ENCODE results near the gene ERBB4.
"Not testable (repeated sequence)": the region's sequence is repeated elsewhere in the genome, so short reads cannot be mapped to it uniquely, and the experiment has no call there.

The ERBB4 gene

DNA sequence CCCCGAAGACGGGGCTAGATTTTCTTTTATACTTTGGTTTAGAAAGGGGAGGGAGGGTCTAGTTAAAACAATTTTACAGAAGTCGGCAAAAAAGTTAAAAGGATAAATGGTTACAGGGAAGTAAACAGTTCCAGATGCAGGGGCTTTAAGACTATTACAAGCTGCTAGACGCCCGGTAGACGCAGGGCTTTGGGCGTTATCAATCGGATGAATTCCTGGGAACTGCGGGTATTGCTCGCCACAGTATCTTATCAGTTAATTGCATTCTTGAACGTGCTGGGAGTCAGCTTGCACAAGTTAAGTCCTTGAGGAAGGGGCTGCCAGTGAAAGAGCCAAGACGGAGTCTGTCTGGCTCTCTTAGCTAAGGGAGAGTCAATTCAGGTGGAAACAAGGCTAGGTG is 946.6 kb downstream of the ERBB4 start:
- DNase-seq (ENCODE audit: low spot score), result not testable (repeated sequence)

DNA sequence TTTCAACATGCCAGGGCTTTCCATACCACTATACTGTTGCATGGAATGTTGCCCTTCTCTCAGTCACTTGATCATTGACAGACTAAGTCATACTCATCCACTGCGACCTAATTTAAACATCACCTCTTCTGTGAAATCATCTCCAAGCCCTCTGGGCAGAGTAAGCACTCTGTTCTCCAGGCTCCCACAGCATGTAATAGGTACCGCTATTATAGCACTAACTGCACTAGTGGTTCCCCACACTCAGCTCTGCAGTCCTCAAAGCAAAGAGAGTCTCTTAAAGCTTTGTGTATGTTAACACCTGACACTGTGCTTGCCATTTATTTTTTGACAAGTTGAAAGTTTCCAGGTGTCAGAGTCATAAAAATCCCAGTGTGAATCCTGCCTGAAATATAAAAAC is 947.2 kb downstream of the ERBB4 start:
- no peak for DNase-seq (ENCODE audit: low spot score)

DNA sequence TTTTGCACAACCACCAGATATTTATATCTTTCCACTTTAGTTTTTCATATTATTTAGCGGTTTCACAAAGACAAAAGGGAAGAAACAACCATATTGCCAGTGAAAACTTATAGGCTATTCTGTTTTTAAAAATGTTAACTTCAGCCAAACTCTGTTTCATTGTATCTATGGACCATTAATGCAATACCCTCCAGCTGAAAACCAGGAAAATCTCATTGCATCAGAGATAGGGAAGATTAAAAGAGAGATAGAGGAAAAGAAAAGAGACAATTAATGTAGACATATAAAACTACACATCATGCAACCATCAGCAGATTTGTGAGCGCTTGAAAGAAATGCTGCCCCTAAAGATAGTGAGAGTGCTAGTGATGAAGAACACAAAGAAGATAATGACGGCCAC is 970.2 kb downstream of the ERBB4 start:
- no peak for DNase-seq (ENCODE audit: low spot score)

DNA sequence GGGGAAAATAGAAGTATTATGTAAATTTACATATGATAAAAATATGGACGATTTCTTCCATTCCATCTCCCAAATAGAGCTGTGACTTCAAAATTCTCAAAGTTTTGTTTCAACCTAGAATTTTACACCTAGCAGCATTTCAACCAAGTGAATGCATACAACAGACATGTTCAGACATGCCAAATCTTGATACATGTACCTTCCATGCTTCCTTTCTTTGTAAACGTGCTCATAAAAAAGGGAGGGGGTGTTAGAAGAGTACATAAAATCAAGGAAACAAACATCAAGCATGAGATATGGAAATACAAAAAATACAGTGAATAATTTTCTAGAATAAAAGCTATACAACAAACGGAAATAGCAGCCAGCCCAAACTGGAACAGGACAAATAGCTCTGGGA is 974.2 kb downstream of the ERBB4 start:
- no peak for DNase-seq (ENCODE audit: low spot score)

DNA sequence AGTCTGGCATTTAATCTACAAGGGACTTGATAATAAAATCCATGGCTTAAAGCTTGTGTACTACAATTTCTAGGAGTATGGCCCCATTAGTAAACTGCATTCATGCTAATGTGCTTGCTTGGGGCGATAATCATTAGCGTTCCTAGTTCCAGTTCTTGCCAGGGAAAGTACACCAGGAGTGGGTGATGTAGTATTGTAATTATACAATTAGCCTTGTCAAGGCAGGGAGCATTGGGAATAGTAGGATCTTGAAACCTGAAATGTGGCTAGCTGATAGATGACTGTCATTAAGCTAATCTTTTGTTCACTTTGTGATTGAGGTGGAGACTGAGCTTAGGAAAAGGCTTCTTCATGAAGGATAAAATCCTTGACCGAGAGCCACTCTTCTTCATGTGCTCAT is 993.0 kb downstream of the ERBB4 start:
- no peak for DNase-seq (ENCODE audit: low spot score)

DNA sequence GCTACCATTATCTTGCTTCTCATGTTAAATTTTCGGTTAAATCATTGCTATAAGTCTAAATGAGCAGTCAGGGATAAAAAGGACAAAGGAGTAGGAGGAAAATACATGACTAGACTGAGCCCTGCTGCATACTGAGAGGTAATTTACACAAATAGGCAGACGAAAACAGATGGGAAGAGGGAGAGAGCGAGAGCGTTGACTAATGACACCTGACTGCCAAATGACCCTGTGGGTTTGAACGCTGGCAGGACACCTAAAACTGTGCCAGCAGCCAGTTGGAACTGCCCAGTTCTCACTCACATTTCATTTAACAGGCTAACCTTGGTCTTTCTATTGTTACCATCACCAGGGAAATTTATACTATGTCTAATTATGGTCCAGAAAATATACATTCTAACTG is 1004.0 kb downstream of the ERBB4 start:
- no peak for DNase-seq (ENCODE audit: low spot score)

DNA sequence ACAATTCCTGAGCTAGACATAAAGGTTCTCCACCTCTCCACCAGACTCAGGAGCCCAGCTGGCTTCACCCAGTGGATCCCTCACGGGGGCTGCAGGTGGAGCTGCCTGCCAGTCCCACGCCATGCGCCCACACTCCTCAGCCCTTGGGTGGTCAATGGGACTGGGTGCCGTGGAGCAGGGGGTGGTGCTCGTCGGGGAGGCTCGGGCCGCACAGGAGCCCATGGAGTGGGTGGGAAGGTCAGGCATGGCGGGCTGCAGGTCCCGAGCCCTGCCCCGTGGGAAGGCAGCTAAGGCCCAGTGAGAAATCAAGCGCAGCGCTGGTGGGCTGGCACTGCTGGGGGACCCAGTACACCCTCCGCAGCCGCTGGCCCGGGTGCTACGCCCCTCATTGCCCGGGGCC is 1014.4 kb downstream of the ERBB4 start:
- not testable (repeated sequence) for DNase-seq (ENCODE audit: low spot score)

DNA sequence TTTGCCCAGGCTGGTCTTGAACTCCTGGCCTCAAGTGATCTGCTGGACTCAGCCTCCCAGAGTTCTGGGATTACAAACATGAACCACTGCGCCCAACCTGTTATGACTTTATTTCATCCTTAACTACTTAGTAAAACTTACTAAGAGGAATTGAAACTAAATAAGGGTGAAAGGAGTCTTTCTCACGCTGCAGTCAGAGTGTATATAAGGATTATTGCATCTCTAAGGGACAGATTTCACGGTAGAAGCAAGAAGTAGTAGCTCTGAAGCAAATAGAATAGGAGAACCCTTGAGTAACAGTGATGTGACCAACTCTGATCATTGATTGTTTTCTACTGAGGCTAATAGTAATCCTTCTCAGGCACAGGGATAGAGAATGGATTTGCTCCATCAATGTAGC is 1022.1 kb downstream of the ERBB4 start:
- no peak for DNase-seq (ENCODE audit: low spot score)

DNA sequence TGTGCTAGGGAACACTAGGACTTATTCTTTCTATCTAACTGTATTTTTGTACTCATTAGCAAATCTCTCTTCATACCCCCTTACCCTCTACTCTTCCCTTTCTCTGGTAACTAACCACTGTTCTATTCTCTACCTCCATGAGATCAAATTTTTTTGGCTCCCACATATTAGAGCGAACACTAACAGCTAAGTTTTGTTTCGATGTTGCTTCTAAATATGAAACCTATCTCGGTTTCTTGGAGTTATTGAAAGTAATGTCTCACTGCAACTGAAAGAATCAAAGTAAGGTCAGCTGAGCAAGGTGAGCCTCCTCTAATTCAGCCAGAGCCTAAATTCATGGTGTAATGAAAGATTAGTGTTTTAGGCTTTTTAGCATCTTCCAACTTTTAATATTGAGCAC is 1024.6 kb downstream of the ERBB4 start:
- DNase-seq (ENCODE audit: low spot score), result no peak

DNA sequence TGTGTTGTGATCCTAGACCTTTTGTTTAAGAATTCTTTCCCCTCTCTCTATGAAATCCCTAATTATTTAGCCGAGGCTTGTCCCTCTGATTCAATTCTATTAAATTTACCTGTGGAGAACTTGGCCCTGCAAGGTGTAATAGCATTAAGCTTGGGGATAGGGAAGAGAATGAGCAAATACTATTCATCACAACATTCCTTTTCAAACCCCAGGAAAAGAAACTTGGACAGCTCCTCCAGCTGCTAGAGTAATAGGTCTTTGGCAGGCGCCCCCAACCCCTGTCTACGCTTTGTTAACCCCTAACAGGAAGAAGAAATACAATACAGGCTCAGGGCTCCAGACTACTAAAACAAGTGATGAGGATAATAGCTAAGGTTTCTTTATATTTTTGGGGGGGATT is 1025.2 kb downstream of the ERBB4 start:
- DNase-seq (ENCODE audit: low spot score), result no peak

DNA sequence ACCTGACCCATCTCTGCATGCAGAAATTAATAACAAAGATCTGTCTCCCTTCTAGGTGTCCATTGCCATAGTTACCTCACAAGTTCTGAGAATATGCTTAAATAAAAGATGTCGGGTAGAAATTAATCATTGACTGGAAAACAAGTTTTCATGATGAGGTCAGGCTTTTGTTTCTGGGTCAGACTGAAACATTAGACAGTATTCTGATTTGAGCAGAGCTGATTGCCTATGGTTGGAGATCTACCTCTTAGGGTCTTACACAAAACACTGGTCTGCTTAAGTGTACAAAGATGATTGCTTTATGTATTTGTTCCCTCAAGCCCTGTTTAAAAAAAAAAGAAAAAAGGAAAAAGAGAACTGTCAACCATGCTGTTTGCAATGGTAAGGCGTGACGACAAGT is 1025.8 kb downstream of the ERBB4 start:
- DNase-seq (ENCODE audit: low spot score), result no peak

DNA sequence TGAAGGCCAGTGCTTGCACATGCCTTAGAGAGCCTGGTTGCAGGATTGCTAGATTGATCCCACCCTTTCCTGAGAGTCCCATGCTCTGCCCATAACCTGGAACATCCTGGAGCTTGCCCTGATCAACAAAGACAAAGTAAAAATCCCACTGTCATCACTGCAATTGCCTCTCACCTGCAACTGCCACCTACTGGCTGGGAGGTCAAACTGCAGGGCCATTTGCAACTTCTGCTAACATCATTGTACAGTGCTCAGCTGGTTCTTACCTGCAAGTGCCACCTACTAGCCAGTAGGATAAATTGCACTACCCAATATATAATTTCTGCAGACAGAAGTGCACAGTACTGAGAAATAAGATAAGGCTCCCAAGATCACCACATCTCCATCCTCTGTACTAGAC is 1034.7 kb downstream of the ERBB4 start:
- DNase-seq (ENCODE audit: low spot score), result no peak

DNA sequence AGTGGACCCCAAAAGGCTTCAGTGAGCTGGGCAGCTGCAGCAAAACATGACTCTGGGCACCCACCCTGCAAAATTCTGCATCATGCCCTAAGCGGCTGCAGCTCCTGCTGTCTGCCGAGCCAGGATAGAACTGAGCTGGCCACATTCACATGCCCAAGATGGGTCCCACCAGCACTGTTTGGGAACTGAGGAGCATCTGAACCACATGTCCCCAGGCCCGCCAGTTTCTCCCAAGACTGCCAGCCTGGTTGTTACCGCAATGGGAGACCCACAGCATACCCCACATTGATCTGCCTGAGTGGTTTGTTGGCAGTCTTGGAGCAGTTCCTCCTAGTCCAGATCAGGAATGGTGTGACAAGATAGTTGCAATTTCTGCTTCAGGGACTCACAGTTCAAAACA is 1035.4 kb downstream of the ERBB4 start:
- no peak for DNase-seq (ENCODE audit: low spot score)

DNA sequence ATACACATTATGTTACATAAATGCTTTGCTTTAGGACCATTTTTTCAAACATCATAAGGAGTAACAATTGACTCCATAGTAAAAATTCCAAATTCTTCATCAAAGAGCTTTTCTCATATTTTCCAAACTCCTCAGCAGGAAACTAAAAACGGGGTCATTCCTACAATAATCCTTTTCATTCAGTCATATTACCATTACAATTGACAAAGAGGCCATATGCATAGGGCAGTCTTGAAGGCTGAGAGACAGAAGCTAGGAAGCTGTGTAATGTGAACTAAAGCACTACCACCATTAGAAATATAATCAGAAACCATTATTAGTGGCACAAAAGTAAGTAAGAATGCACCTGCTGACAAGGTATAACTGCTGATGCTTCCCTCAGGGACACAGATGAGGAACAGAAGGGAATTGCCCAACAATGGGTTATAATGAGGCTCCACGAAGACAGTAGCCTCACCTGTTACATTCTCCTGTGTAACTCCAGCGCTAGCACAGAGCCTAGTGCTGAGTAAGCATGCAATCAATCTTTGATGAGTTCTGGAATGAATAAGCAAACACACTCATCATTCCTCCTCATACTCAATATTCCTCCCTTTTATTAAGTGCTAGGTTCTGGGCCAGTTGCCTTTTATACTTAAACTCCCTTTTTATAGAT is 1039.9 kb downstream of the ERBB4 start:
- no peak for DNase-seq (ENCODE audit: low spot score)

DNA sequence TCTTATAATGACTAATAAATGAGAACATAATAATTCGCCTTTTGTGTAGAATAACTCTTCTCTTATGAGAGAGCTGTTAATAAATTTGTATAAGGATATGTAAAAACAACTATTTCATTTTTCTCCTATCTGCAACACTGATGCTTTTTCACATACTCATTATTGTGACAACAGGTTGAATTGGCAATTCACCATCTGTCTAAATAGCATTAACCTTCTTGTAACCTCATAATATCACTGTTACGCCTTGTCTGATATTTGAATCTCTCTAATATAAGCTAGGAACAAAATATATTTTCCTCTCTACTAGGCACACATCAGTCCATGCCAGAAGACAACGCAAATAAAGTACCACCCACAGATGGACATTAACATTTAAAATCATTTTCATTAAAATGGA is 1043.3 kb downstream of the ERBB4 start:
- no peak for DNase-seq (ENCODE audit: low spot score)

DNA sequence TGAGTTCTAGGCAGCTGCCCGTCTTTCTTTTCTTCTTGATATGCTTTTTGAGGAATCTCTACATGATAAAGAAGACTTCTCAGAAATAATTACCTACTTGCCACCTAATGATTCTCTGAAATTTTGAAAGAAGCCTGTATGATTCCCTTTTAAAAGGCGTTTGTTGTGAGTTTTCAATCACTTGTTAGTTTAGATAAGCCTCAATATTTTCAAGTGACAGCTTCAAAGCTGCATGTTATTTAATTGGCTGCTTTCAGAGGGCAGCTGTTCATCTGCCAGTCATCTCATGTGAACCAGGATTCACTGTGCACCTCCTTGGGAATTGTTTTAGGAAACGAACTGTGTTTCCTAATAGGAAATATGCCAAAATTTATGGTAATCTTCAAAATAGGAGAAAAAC is 1044.1 kb downstream of the ERBB4 start:
- no peak for DNase-seq (ENCODE audit: low spot score)

DNA sequence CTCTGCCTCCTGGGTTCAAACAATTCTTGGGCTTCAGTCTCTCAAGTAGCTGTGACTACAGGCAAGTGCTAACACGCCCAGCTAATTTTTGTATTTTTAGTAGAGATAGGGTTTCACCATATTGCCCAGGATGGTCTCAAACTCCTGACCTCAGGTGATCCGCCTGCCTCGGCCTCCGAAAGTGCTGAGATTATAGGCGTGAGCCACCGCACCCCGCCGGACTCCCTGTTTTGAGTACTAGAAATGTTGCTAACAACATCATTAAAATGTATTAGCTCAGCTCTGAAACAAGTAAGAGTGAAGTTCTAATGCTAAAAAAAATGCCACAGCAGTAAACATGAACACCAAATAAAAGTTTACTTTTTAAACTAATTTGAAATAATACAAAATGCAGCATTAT is 1044.5 kb downstream of the ERBB4 start:
- DNase-seq (ENCODE audit: low spot score), result no peak

DNA sequence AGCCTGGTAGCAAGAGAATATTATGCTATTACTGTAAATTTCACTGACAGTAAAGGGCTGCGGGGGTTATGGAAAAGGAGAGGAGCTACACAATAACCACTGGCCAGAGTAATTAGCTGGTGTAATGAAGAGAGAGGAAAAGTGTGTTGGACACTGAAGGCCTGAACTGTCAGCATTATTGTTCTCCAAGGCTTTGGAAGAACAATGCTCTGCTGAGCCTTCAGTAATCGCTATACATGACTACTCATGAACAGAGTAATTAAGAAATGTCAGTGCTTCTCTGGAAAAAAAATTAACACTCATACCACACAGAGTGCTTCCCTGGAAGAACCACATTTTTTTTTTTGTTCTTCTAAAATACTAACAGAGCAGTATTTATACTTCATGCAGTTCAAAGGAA is 1050.9 kb downstream of the ERBB4 start:
- no peak for DNase-seq (ENCODE audit: low spot score)

DNA sequence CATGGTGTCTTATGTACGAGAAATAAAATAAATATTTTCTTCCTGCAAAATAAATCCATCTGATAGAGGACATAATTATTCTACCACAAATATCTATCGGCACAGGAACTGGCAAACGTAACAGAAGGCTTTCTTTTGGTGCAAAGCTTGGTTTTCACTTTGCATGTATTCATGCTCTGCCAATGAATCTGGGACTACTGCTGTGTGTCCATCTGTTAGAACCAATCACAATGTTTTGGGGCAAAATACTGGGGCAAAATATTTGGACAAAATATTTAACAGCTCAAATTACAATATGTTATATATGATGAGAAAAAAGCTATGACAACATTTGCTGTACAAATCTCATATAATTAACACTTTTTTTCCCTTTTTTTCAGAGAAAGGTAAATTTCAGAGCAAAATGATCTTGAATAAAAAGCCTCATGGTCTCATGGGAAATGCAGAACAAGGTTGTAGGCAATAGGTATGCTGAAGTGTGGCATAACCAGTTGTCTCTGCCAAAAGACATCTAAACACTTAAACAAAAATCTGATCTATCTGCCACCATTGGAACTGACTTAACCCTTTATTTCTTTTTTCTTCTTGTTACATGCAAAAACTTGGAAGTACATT is 1059.0 kb downstream of the ERBB4 start:
- no peak for DNase-seq (ENCODE audit: low spot score)

DNA sequence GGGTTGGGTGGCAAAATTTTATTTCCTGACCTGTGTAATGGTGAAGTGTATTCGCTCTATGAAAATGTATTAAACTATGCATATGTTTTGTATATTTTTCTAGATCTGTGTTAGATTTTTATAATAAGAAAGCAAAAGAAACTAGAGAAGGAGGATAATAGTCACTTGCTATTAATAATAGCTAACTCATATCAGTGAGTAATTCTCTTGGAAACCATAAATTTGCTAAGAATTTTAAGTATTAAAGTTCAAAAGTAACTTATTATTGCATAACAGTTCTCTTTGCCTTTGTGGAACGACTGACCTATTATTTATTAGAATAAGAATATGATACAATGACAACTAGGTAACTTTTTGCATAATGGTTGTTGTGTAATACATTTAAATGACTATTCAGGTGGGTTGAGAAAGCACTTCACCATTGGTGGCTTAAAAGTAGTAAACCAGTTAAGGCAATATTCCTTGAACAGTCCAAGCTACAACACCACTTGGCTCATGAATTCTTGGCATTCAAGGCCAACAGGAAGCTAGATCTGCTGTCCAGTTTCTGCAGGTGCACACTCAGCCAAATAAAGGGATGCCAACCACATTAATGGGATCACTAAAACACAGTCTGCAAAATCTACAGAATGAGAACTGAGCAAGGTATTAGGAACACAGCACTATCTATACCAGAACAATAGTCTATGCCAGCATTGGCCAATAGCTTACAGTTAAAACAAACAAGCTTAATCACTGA is 1060.9 kb downstream of the ERBB4 start:
- DNase-seq (ENCODE audit: low spot score), result no peak

DNA sequence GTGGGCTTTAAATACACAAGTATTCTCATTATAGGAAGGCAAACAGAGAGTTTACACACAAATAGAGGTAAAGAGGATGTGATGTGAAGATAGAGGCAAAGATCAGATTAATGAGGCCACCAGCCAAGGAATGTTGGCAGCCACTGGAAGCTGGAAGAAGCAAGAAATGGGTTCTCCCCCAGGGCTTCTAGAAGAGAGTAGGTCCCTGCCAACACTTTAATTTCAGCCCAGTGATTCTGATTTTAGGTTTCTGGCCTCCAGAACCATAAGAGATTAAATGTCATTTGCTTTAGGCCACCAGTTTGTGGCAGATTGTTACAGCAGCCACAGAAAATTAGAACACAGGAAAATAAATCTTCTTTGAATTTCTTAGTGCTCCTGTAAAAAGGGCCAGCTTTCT is 1065.5 kb downstream of the ERBB4 start:
- DNase-seq (ENCODE audit: low spot score), result no peak

DNA sequence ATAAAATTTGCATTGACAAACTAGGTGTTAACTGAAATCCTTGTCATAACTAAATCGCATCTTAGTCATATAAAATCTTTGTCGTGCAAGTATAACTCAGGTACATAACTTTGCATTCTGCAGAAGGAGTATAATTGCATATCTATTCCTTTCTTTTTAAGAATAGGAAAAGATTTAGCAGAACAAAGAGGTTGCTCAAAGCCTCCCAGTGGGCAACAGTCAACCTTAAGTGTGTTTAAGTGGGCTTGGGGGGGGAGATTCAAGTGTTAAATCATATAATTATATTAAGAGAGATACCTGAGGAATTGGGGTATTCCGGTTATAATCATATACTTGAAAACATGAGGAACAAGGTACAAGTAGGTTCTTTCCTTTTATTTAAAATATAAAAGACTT is 1068.9 kb downstream of the ERBB4 start:
- no peak for DNase-seq (ENCODE audit: low spot score)

DNA sequence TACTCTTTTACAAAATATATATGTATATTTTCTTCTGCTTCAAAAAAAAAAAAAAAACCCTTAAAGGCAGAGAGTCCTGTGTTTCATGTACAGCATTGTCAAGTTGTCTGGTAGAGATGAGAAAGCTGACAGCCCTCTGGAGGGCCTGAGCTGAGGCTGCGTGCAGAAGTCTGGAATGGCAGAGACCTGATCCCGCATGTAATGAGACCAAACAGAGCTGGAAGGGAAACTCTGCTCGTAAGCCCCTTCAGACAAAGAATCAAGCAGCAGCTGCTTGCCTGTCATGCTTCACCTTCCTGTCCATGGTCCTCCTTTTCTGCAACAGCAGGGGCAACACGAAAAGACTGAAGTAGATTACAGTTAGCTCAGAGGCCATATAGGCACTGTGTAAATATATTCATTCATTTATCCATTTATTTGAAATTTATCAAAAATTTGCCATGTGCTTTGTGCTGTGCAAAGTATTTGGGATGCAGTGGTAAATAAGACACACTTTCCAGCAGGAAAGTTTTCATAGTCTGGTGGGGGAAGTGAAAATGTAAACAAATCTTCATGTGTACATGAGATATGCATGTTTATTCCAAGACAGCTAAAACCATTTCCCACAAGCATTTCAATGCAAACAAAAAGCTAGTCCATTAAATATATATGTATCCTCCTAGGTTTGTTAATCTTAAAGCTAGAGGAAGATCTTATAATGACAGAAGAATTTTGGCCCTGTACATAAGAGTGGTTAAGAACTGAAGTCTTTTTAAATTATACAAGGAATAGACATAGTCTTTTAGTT is 1069.5 kb downstream of the ERBB4 start:
- DNase-seq (ENCODE audit: low spot score), result no peak
